GM21367 (cell line): ENCODE measurements around the gene MBD2.
"Not testable (repeated sequence)": the region's sequence is repeated elsewhere in the genome, so short reads cannot be mapped to it uniquely, and the experiment has no call there.

Source experiments
- ATAC-seq: cut with Tn5 transposase; IDR thresholded peaks from one replicate; pipeline ENCODE4 v1.9.1; 2021; ENCODE audit not compliant: unreplicated experiment

The MBD2 gene

GRCh38 chr18:54238173-54238936, 13.9 kb upstream of the MBD2 start:
- no peak for ATAC-seq

- ATAC-seq: no peak
Observed at GRCh38 chr18:54235871-54236270, 11.4 kb upstream of the MBD2 start.

- no peak for ATAC-seq
Observed at GRCh38 chr18:54233747-54234146, 9.3 kb upstream of the MBD2 start.

GRCh38 chr18:54233228-54233625, 8.8 kb upstream of the MBD2 start:
- ATAC-seq: no peak

- no peak for ATAC-seq
Observed at GRCh38 chr18:54232485-54233227, 8.2 kb upstream of the MBD2 start.

GRCh38 chr18:54229421-54230059, 5.1 kb upstream of the MBD2 start:
- no peak for ATAC-seq

GRCh38 chr18:54228364-54228763, 3.9 kb upstream of the MBD2 start:
- no peak for ATAC-seq

GRCh38 chr18:54223568-54224241, 764 bp downstream of the MBD2 start:
- ATAC-seq: peak; percentile 15

GRCh38 chr18:54222922-54223567, 1.4 kb downstream of the MBD2 start:
- ATAC-seq: peak; percentile 31

- ATAC-seq: no peak
Observed at GRCh38 chr18:54220406-54220805, 4.1 kb downstream of the MBD2 start.

- ATAC-seq: not testable (repeated sequence)
Observed at GRCh38 chr18:54218803-54219202, 5.7 kb downstream of the MBD2 start.

GRCh38 chr18:54218299-54218698, 6.2 kb downstream of the MBD2 start:
- ATAC-seq: no peak

GRCh38 chr18:54217624-54218023, 6.8 kb downstream of the MBD2 start:
- ATAC-seq: peak; percentile 48

- ATAC-seq: no peak
Observed at GRCh38 chr18:54215069-54215468, 9.4 kb downstream of the MBD2 start.

GRCh38 chr18:54210463-54210862, 14.0 kb downstream of the MBD2 start:
- peak; percentile 30 for ATAC-seq

GRCh38 chr18:54209471-54210180, 14.8 kb downstream of the MBD2 start:
- ATAC-seq: peak; percentile 69

GRCh38 chr18:54206447-54206846, 18.0 kb downstream of the MBD2 start:
- no peak for ATAC-seq

GRCh38 chr18:54205959-54206358, 18.5 kb downstream of the MBD2 start:
- no peak for ATAC-seq

- not testable (repeated sequence) for ATAC-seq
Observed at GRCh38 chr18:54205448-54205847, 19.0 kb downstream of the MBD2 start.

GRCh38 chr18:54204883-54205282, 19.6 kb downstream of the MBD2 start:
- no peak for ATAC-seq
